GM12878 (cell line): ENCODE data around the gene MAD1L1. TPM values are rescaled to one million over a fixed set of nuclear protein-coding genes. Genes with fewer than 3 reads are reported as not detected.

Experiments
- ATAC-seq: fragments of 200-7000 bp; cut with Tn5 transposase; 3 replicates; pipeline ENCODE4 v1.9.1; 2020; ENCODE audit warnings: mild to moderate bottlenecking, moderate library complexity
- BruUV-seq: library from RNA; stranded (reverse); fragments of 400-500 nt; replicated peaks from 2 replicates; lab custom pipeline; 2021; lab: Mats Ljungman, UMichigan
- CTCF ChIA-PET: fragments of 300-600 bp; sonication (Branson Sonifier 250); formaldehyde crosslinking; extraction: SDS; loops from one replicate; lab custom pipeline; 2021; ENCODE audit warnings: inconsistent platforms; lab: Yijun Ruan, JAX
- POLR2A ChIA-PET: fragments of 350-600 bp; formaldehyde crosslinking; extraction: SDS; loops from one replicate; lab custom pipeline; 2021; ENCODE audit warnings: inconsistent platforms; lab: Charles Lee
- RAD21 ChIA-PET: fragments of 300-600 bp; sonication (Branson Sonifier 250); formaldehyde crosslinking; loops from one replicate; lab custom pipeline; 2023; ENCODE audit warnings: antibody characterized with exemption; ENCODE audit not compliant: unreplicated experiment; lab: Charles Lee
- SMC1A ChIA-PET: fragments of 300-600 bp; sonication (Branson Sonifier 250); formaldehyde crosslinking; loops from one replicate; lab custom pipeline; 2023; ENCODE audit not compliant: unreplicated experiment, uncharacterized antibody; lab: Charles Lee
- DNase-seq: peaks from one replicate; pipeline ENCODE4 v3.0.0-alpha.2; 2011; ENCODE audit warnings: low read depth, low spot score
- FAIRE-seq: peaks from 3 replicates; lab custom pipeline; 2011; peaks lifted over from hg19 to GRCh38; lab: Jason Lieb, UNC
- H2AFZ ChIP-seq: 2 replicates; pipeline ENCODE4 v1.6.0; 2011; ENCODE audit warnings: low read depth, low read length, control low read depth; ENCODE audit not compliant: control insufficient read depth
- H3K27ac ChIP-seq: 2 replicates; pipeline ENCODE4 v1.5.1; 2011; ENCODE audit warnings: control low read depth; ENCODE audit not compliant: control insufficient read depth, insufficient read depth
- H3K27me3 ChIP-seq, 2 experiments: replicated peaks in 1 of 2; 2 replicates each; pipeline versions ENCODE4 v1.6.0 to v1.6.1; 2011; ENCODE audit warnings: low read length in 1 of 2; ENCODE audit not compliant: control insufficient read depth in 2 of 2, insufficient read depth in 2 of 2
- H3K36me3 ChIP-seq, 2 experiments: 2 replicates each; pipeline ENCODE4 v1.5.1; 2011; ENCODE audit warnings: low read length in 1 of 2; ENCODE audit not compliant: control insufficient read depth in 2 of 2, insufficient read depth in 2 of 2
- H3K4me1 ChIP-seq: 2 replicates; pipeline ENCODE4 v1.6.1; 2011; ENCODE audit warnings: mild to moderate bottlenecking, low read length, moderate library complexity, mixed read lengths; ENCODE audit not compliant: control insufficient read depth, insufficient read depth
- H3K4me2 ChIP-seq: 2 replicates; pipeline ENCODE4 v1.6.0; 2011; ENCODE audit warnings: control low read depth; ENCODE audit not compliant: control insufficient read depth, insufficient read depth
- H3K4me3 ChIP-seq: fragments of 200-600 bp; sonication (generic); 2 replicates; pipeline ENCODE4 v1.5.1; 2016
- H3K79me2 ChIP-seq: 2 replicates; pipeline ENCODE4 v1.6.0; 2011; ENCODE audit warnings: low read length; ENCODE audit not compliant: control insufficient read depth, insufficient read depth
- H3K9ac ChIP-seq: 2 replicates; pipeline ENCODE4 v1.8.0; 2011; ENCODE audit warnings: low read length, control low read depth, mixed read lengths; ENCODE audit not compliant: control insufficient read depth, insufficient read depth
- H3K9me3 ChIP-seq: replicated peaks from 3 replicates; pipeline ENCODE4 v1.5.1; 2011; ENCODE audit warnings: mild to moderate bottlenecking, low read length; ENCODE audit not compliant: control insufficient read depth, insufficient read depth
- H4K20me1 ChIP-seq: 2 replicates; pipeline ENCODE4 v1.6.0; 2011; ENCODE audit not compliant: control insufficient read depth, insufficient read depth
- BCL11A ChIP-seq: IDR thresholded peaks from 2 replicates; pipeline ENCODE4 v1.6.1; 2011; ENCODE audit warnings: low read depth, low read length
- FOS ChIP-seq: IDR thresholded peaks from 3 replicates; pipeline ENCODE4 v1.6.1; 2011; ENCODE audit warnings: borderline replicate concordance; ENCODE audit not compliant: insufficient read length; ENCODE audit errors: extremely low read depth
- FOXK2 ChIP-seq: fragments of 450-650 bp; IDR thresholded peaks from 2 replicates; pipeline ENCODE4 v1.6.1; 2017; ENCODE audit warnings: mild to moderate bottlenecking, moderate library complexity
- PAX8 ChIP-seq: fragments of 450-650 bp; IDR thresholded peaks from 2 replicates; pipeline ENCODE4 v1.6.1; 2017; ENCODE audit warnings: mild to moderate bottlenecking, moderate library complexity
- TCF3 ChIP-seq: IDR thresholded peaks from 2 replicates; pipeline ENCODE4 v1.6.1; 2012; ENCODE audit warnings: low read depth, mild to moderate bottlenecking, low read length, borderline replicate concordance; ENCODE audit not compliant: insufficient read depth
- WRNIP1 ChIP-seq: IDR thresholded peaks from 2 replicates; pipeline ENCODE4 v1.6.1; 2011; ENCODE audit warnings: low read depth, low read length, improper control_type of control experiment, borderline replicate concordance
- WGBS: methylation state at CpG from one replicate; pipeline ENCODE4 v1.1.6; 2016; ENCODE audit warnings: low lambda C conversion rate; ENCODE audit not compliant: insufficient replicate concordance, insufficient coverage; ENCODE audit errors: missing lambda C conversion rate; 5-methylcytosine and 5-hydroxymethylcytosine counted together
- in situ Hi-C: fragments of 300-500 bp; cut with MboI; formaldehyde crosslinking; loops from 9 replicates; pipeline ENCODE4 v1.14.3; 2018; ENCODE audit warnings: mixed read lengths
- intact Hi-C: fragments of 100-400 bp; cut with micrococcal nuclease; formaldehyde crosslinking; loops from one replicate; pipeline ENCODE4 v1.14.2; 2022; ENCODE audit not compliant: unreplicated experiment
- polyA plus RNA-seq, 11 experiments: library from polyadenylated mRNA; depleted of rRNA in 4 of 11; unstranded in 6 of 11; stranded (reverse) in 5 of 11; fragments of >200 nt; fragmentation: Nextera tagmentation in 4 of 11; fragmentation: Illumina TruSeq in 1 of 11; extraction: Ambion mirVana in 4 of 11; extraction: Trizol in 1 of 11; gene quantifications; 1 replicate in 1 of 11; 2 replicates in 10 of 11; pipeline versions ENCODE4 v1.2.1 to v1.2.3, GENCODE V29; 2011 to 2016; ENCODE audit warnings: inconsistent platforms in 2 of 11, missing spikeins in 2 of 11, low read depth in 1 of 11
- total RNA-seq, 4 experiments: library from RNA; depleted of rRNA in 3 of 4; stranded (reverse); fragments of >200 nt in 3 of 4; fragmentation: Illumina TruSeq in 1 of 4; extraction: Trizol in 1 of 4; gene quantifications; 2 replicates each; pipeline versions ENCODE4 v1.2.1 to v1.2.3, GENCODE V29; 2013 to 2021

MAD1L1 gene
- total and polyA plus RNA-seq, 10 of the 15 experiments (the other 5 are each of a cell fraction or from before 2014, with no cell fraction given): 2.2 to 76.8 (median 38.3) TPM

DNA sequence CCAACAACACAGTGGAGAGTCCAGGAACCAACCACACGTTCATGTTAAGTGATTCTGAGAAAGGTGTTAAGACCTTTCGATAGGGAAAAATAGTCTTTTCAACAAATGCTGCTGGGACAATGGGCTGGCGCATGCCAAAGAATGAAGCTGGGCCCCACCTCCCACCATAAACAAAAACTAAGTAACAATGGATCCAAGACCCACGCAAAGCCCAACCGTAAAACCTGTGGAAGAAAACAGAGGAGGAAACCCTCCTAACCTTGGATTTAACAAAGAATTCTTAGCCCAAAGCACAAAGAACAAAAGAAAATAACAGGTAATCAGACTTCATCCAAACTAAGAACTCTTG is 289.8 kb downstream of the MAD1L1 start:
- BruUV-seq: no TSS peak
- ChIA-PET RAD21 (no interaction called here), CTCF (no interaction called here)
- in situ Hi-C loops: no loop called here
- no peak overlapping the region for H3K9ac ChIP-seq
- no peak for FAIRE-seq
- H4K20me1 ChIP-seq: no peaks in the 10 kb centered on the region
- peaks cover 15% of the 10 kb centered on the region for H3K79me2 ChIP-seq
- ATAC-seq: no peak
- no peaks in the 10 kb centered on the region for H3K27me3 ChIP-seq
- H3K4me3 ChIP-seq: no peak overlapping the region
- no peak overlapping the region for H2AFZ ChIP-seq
- H3K36me3 ChIP-seq: peaks cover 0 to 1% of the 10 kb centered on the region in 2 experiments; a peak in 1 of 4 replicates
- intact Hi-C loops: no loop called here
- TF ChIP-seq BCL11A (no peak), TCF3 (no peak), WRNIP1 (no peak), PAX8 (no peak)
- TF ChIP-seq, all 136 proteins: peak for 0
- Histone ChIP-seq H3K27ac (no peak overlapping the region), H3K4me1 (peaks cover 24% of the 10 kb centered on the region), H3K4me2 (no peak overlapping the region), H3K9me3 (no peaks in the 10 kb centered on the region)
- ChIA-PET POLR2A (no interaction called here), SMC1A (no interaction called here)
- WGBS: 97% methylated on average over 5 of the region's 5 CpGs
- DNase-seq: no peak

DNA sequence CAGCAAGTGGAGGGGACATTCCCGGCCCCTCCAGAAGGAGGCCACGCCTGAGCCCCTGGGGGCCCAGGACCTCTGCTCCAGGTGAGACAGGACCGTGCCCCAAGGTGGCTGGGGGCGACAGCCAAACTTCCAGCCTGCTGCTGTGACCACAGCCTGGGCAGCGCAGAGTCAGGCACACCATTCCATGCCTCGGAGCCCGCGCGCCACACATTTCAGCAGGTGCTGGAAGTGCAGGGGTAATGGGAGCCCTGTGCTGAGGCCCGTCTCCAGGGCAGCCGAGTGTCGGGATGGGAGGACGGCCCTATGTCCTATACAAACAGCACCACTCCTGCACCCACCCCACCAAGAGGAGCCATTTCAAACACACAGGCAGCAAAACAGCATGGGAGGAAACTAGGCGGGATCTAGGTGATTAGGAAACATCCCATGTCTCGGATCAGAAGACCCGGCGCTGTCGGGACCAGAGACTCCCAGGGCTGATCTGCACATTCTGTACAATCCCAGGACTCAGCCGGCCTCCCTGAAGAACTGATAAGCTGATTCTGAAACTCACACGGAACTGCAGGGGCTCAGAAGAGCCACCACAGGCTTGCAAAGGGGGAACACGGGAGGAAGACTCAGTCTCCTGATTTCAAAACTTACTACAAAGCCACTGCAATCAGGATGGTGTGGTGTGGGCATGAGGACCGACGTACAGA is 290.4 kb downstream of the MAD1L1 start:
- Histone ChIP-seq H3K4me2 (no peak overlapping the region), H3K27ac (no peak overlapping the region)
- TF ChIP-seq FOS (no peak), FOXK2 (no peak)
- TF ChIP-seq, all 136 proteins: peak for 0
- CTCF ChIA-PET: no interaction called here
- no peaks in the 10 kb centered on the region for H4K20me1 ChIP-seq
- no peak overlapping the region for H3K4me3 ChIP-seq
- no peak for DNase-seq
- POLR2A ChIA-PET: no interaction called here
- no peak for FAIRE-seq
- H3K36me3 ChIP-seq: peaks cover 0 to 1% of the 10 kb centered on the region in 2 experiments; a peak in 1 of 4 replicates
- no peaks in the 10 kb centered on the region for H3K9me3 ChIP-seq
- H2AFZ ChIP-seq: no peak overlapping the region
- RAD21 ChIA-PET: no interaction called here
- no TSS peak for BruUV-seq
- SMC1A ChIA-PET: no interaction called here
- WGBS: 93% methylated on average over 23 of the region's 23 CpGs
- no peaks in the 10 kb centered on the region for H3K27me3 ChIP-seq
- H3K79me2 ChIP-seq: peaks cover 15% of the 10 kb centered on the region
- no peak for ATAC-seq
- peaks cover 24% of the 10 kb centered on the region for H3K4me1 ChIP-seq
- in situ Hi-C loops (no loop called here), intact Hi-C loops (no loop called here)
- H3K9ac ChIP-seq: no peak overlapping the region
